ENCODE measurements around the gene SFTPA1. TPM values are rescaled to one million over a fixed set of nuclear protein-coding genes. Genes with fewer than 3 reads are reported as not detected.
"Not testable (repeated sequence)": the region's sequence is repeated elsewhere in the genome, so short reads cannot be mapped to it uniquely, and the experiment has no call there.

Gene SFTPA1
- total RNA-seq, result not detected in 2 replicates

GRCh38 chr10:79610601-79611191, at the start of gene SFTPA1:
Gene SFTPA1, plus strand, starts transcription at chr10:79610939. Its CDS starts 887 bp downstream, at chr10:79611826.
- no peak for DNase-seq (ENCODE audit: low read depth in 2 of 2)

- DNase-seq (ENCODE audit: low read depth in 2 of 2), result no peak
These were observed 49.5 kb upstream of the SFTPA1 start for GRCh38 chr10:79561257-79561656.

DNA sequence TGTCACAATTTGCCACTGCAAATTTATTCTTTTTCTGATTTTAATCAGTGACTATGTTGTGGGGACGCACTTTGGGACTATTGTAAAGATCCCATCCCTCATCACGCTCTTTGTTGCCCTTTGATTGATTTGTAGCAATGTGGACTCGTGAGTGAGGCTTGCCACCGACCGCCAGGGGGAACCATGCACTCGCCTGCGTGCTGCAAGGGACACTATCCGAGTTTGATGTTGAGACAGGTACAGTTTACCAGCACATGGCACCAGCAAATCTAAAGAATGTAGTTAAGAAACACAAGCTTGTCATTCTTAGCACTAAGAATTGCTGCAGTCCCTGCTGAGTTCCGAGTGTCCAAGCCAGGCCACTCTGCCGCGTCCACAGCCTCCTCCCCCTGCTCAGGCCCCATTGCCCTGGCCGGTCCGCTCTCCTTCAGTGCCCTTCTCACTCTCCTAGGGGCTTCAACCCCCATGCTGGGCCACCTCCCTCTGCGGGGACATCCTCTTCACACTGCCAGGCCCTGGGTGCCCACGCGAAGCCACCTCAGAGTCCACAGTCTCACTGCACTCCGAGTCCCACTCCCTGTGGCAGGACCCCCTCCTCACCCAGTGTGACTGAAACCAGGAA, 48.5 kb upstream of the SFTPA1 start:
- DNase-seq (ENCODE audit: low read depth in 2 of 2), result peak; percentile 67 to 79

- DNase-seq (ENCODE audit: low read depth in 2 of 2), result no peak
These were observed 47.3 kb upstream of the SFTPA1 start for GRCh38 chr10:79563426-79563825.

DNA sequence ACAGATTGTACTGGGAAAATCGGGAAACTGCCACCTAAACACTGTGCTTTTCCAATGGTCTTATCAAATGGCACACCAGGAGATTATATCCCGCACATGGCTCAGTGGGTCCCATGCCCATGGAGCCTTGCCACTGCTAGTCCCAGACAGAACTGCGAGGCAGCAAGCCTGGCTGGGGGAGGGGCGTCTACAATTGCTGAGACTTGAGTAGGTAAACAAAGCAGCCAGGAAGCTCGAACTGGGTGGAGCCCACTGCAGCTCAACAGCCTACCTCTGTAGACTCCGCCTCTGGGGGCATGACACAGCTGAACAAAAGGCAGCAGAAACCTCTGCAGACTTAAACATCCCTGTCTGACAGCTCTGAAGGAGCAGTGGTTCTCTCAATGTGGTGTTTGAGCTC, 40.1 kb upstream of the SFTPA1 start:
- not testable (repeated sequence) for DNase-seq (ENCODE audit: low read depth in 2 of 2)

DNA sequence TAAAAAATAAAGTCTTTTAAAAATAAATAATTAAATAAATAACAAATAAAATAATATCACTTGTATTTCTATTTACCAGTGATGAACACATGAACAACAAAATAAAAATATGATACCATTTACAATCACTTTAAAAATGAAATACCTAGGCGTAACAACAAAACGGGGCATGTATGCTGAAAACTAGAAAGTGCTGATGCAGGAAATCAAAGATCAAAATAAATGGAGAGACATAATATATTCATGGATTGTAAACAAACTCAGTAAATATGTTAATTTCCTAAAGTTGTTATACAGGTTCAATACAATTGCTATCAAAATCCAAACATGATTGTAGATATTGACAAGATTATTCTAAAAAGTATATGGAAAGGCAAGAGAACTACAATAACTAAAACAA, 31.4 kb upstream of the SFTPA1 start:
- DNase-seq (ENCODE audit: low read depth in 2 of 2), result no peak

DNA sequence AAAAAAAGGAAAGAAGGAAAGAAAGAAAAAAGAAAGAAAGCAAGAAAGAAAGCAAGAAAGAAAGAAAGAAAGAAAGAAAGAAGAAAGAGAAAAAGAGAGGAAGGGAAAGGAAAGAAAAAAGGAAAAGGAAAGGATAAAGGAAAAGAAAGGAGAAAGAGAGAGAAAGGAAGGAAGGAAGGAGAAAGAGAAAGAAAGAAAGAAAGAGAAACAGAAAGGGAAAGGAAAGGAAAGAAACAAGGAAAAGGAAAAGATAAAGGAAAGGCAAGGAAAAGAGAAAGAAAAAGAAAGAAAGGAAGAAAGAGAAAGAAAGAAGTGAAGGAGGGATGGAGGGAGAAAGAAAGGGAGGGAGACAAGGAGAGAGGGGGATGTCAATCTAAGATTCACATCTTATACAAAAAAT, 29.7 kb upstream of the SFTPA1 start:
- no peak for DNase-seq (ENCODE audit: low read depth in 2 of 2)

DNA sequence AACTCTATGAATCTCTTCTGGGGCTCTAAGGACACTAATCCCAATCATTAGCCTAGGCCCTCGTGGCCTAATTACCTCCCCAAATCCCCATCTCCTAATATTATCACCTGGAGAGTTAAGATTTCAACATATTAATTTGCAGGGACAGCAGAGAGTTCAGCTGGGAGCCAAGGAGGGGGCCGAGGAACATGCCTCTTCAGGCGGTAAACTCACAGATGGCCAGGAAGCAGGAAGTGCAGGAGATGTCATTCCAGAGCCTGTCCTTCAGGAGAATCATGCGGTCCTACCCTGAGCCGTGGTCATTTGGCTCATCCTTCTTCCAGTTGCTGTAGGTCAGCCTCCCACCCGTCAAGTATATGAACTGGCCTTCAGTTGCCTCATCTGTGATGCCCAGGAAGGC, 28.6 kb upstream of the SFTPA1 start:
- no peak for DNase-seq (ENCODE audit: low read depth in 2 of 2)

DNA sequence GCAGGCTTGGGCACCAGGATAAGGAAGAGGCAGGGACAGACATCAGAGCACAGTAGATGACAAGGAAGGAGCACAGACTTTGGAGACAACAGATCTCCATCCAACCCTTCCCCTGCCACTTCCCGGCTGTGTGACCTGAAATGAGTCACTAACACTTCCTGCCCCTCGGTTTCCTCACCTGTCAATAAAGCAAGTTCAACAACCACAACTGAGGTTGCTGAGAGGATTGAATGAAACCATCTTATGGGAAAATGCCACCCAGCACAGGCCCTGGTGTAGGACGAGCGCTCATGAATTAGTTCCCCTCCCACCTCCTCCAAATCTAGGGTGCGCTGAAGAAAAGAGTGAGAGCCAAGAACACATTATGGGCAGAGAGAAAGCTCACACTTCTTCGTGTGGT, 27.8 kb upstream of the SFTPA1 start:
- DNase-seq (ENCODE audit: low read depth in 2 of 2), result not testable (repeated sequence)

- DNase-seq (ENCODE audit: low read depth in 2 of 2), result no peak
These were observed 27.2 kb upstream of the SFTPA1 start for GRCh38 chr10:79583488-79584024.

DNA sequence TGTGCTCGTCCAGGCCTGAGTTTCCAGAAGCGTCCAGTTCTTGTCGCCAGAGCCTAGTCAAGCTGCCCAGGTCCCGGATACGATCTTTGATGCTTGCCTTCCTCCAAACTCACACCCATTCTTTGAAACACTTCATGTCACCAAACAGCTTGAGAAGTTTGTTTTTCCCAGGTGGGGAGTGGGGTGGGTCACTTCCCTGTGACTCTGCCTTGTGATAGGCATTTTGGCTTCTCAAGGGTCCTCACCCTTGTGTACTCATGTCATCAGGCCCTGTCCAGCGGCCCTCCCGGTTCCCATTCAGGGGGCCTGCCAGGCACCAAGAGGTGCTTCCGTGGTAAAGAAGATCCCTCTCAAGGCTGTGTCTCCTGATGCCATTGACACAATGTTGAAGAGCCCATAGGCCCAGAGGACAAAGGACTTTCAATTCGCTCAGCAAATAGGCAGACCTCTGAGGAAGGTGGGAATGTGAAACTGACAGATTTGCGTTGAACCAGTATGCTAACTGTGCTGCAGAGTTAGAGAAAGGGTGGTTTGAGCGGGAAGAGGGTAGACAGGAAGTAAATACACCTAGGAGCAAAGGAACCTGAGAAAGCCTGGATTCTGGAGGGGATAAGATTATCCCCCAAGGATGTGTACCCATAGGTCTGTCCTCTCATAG, 24.7 kb upstream of the SFTPA1 start:
- DNase-seq (ENCODE audit: low read depth in 2 of 2), result no peak

- DNase-seq (ENCODE audit: low read depth in 2 of 2), result no peak
These were observed 23.8 kb upstream of the SFTPA1 start for GRCh38 chr10:79586933-79587332.

GRCh38 chr10:79588800-79589199, 21.9 kb upstream of the SFTPA1 start:
- no peak for DNase-seq (ENCODE audit: low read depth in 2 of 2)

- no peak for DNase-seq (ENCODE audit: low read depth in 2 of 2)
These were observed 17.4 kb upstream of the SFTPA1 start for GRCh38 chr10:79593377-79593776.

- not testable (repeated sequence) for DNase-seq (ENCODE audit: low read depth in 2 of 2)
These were observed 16.2 kb upstream of the SFTPA1 start for GRCh38 chr10:79594565-79594964.

DNA sequence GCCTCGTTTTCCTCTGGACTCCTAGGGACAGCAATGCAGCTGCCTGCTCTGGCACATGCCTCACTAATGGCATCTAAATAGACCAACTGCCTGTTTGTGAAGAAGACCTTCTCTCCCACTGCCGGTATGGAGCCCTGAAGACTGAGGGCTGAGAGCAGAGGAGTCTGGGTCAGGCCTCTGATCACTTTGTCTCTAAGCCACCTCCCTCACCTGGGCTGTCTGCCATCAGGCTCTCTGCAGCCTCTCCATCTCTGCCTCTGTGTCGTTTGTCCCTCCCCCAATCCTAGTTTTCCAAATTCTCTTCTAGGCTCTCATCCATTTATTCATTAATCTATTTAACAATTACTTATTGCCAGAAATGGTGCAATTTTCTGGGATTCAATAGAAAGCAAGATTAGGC, 15.2 kb upstream of the SFTPA1 start:
- no peak for DNase-seq (ENCODE audit: low read depth in 2 of 2)

DNA sequence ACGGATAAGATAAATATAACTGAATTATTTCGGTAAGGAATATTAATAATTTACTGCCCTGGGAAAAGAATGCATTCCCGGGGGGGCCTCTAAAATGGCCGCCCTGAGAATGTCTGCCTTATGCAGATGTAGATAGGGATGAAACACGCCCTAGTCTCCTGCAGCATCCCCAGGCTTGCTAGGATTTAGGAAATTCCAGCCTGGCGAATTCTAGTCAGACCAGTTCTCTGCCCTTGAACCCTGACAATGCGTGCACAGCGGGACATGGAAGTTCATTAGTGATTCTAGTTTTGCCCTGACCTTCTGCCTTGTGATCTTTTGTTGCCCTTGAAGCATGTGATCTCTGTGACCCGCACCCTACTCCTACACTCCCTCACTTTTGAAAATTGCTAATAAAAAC, 11.1 kb upstream of the SFTPA1 start:
- DNase-seq (ENCODE audit: low read depth in 2 of 2), result not testable (repeated sequence)

DNA sequence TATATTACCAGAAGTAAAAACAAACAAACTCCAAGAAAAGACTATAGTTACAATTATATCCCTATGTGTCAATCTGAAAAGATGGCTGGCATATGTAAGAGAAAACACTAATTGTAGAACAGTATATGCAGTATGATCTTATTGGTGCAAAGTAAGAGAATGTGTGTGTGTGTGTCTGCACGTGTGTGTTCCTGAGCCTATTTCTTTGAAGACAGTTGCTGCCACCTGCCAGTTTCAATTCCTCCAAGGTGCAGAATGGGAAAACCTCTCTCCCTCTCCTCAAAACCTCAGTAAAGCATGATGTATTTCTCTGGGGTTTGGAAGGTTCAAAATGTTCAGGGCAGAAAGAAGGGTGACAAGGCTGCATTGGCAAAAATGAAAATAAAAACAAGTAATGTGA, 8.8 kb upstream of the SFTPA1 start:
- no peak for DNase-seq (ENCODE audit: low read depth in 2 of 2)

GRCh38 chr10:79602953-79603352, 7.8 kb upstream of the SFTPA1 start:
- DNase-seq (ENCODE audit: low read depth in 2 of 2), result no peak

DNA sequence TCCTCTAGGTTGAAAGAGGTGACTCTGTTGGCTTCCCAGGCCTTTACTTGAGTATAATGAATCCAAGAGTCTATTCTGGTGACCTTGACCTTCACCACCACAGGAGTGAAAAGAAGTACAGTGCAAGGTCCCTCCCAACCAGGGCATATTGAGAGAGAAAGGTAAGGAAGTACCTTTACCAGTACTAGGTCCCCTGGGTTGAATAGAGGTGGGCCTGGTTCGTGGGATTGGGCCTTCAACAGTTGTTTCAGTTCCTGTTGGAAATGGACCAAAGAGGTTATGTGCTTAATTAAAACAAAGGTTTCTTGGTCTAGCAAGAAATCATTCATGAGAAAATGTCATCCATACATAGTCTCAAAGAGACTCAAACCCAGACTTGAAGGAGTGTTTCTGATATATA, 6.4 kb upstream of the SFTPA1 start:
- DNase-seq (ENCODE audit: low read depth in 2 of 2), result no peak

GRCh38 chr10:79605308-79605707, 5.4 kb upstream of the SFTPA1 start:
- no peak for DNase-seq (ENCODE audit: low read depth in 2 of 2)

GRCh38 chr10:79608505-79609375, 2.0 kb upstream of the SFTPA1 start:
- DNase-seq (ENCODE audit: low read depth in 2 of 2), result peak; percentile 32 to 57
